K562 (cell line): ENCODE results near the gene PROM2. TPM values are rescaled to one million over a fixed set of nuclear protein-coding genes. Genes with fewer than 3 reads are reported as not detected.

ENCODE experiments used
- ATAC-seq: fragments of 200-7000 bp; cut with Tn5 transposase; 3 replicates; pipeline ENCODE4 v1.9.1; 2020; ENCODE audit warnings: moderate library complexity
- BruUV-seq: library from RNA; stranded (reverse); fragments of 400-500 nt; replicated peaks from 2 replicates; lab custom pipeline; 2021; lab: Mats Ljungman, UMichigan
- CTCF ChIA-PET: fragments of 300-600 bp; formaldehyde crosslinking; extraction: SDS; loops from one replicate; lab custom pipeline; 2021; ENCODE audit warnings: low intra/inter-chr PET ratio; lab: Yijun Ruan, JAX
- POLR2A ChIA-PET: fragments of 300-600, 350-650 bp; sonication (Branson Sonifier 250); formaldehyde crosslinking; extraction: SDS; loops from one replicate; lab custom pipeline; 2021; ENCODE audit warnings: antibody characterized with exemption, inconsistent platforms; lab: Yijun Ruan, JAX
- DNase-seq, 4 experiments: peaks; one replicate each; pipeline versions ENCODE4 v3.0.0 to v3.0.0-alpha.2; 2011 to 2018; ENCODE audit warnings: low spot score in 3 of 4, mixed read lengths in 3 of 4; ENCODE audit errors: extremely low read depth in 1 of 4
- FAIRE-seq: peaks from 2 replicates; lab custom pipeline; 2011; peaks lifted over from hg19 to GRCh38; lab: Jason Lieb, UNC
- H2AFZ ChIP-seq: 2 replicates; pipeline ENCODE4 v1.6.0; 2011; ENCODE audit warnings: low read depth, low read length, control low read depth, inconsistent platforms
- H3K27ac ChIP-seq: fragments of 200-600 bp; 3 replicates; pipeline ENCODE4 v1.8.0; 2011; ENCODE audit warnings: low read depth, mild to moderate bottlenecking, control low read depth, inconsistent platforms, low read length, moderate library complexity, mixed read lengths; ENCODE audit errors: extremely low read depth
- H3K27me3 ChIP-seq, 2 experiments: fragments of 300-600 bp in 1 of 2; 2 replicates in 1 of 2; 3 replicates in 1 of 2; pipeline versions ENCODE4 v1.6.0 to v1.8.0; 2011; ENCODE audit warnings: inconsistent platforms in 2 of 2, low read length in 2 of 2, mild to moderate bottlenecking in 1 of 2, mixed read lengths in 1 of 2, moderate library complexity in 1 of 2; ENCODE audit not compliant: control insufficient read depth in 2 of 2, insufficient read depth in 2 of 2
- H3K36me3 ChIP-seq: fragments of 300-600 bp; 3 replicates; pipeline ENCODE4 v1.8.0; 2011; ENCODE audit warnings: mild to moderate bottlenecking, low read length, inconsistent platforms; ENCODE audit not compliant: control insufficient read depth, insufficient read depth
- H3K4me1 ChIP-seq, 2 experiments: fragments of 200-600 bp in 1 of 2; replicated peaks in 1 of 2; 2 replicates in 1 of 2; 3 replicates in 1 of 2; pipeline versions ENCODE4 v1.5.1 to v1.8.0; 2011; ENCODE audit warnings: inconsistent platforms in 2 of 2, low read length in 2 of 2, mild to moderate bottlenecking in 1 of 2, mixed read lengths in 1 of 2, moderate library complexity in 1 of 2; ENCODE audit not compliant: control insufficient read depth in 2 of 2, insufficient read depth in 2 of 2
- H3K4me2 ChIP-seq: 2 replicates; pipeline ENCODE4 v1.6.1; 2011; ENCODE audit warnings: low read length, control low read depth, inconsistent platforms, mixed read lengths; ENCODE audit not compliant: insufficient read depth
- H3K4me3 ChIP-seq: fragments of 200-600 bp; sonication (generic), shearing (Covaris generic); 2 replicates; pipeline ENCODE4 v1.5.1; 2016; ENCODE audit warnings: control low read depth, inconsistent platforms
- H3K79me2 ChIP-seq: fragments of 200-600 bp; 3 replicates; pipeline ENCODE4 v1.8.0; 2011; ENCODE audit warnings: low read length, inconsistent platforms; ENCODE audit not compliant: control insufficient read depth, insufficient read depth
- H3K9ac ChIP-seq, 2 experiments: 2 replicates each; pipeline versions ENCODE4 v1.6.0 to v1.6.1; 2011; ENCODE audit warnings: low read depth in 2 of 2, low read length in 2 of 2, control low read depth in 1 of 2, inconsistent platforms in 1 of 2, mild to moderate bottlenecking in 1 of 2, mixed read lengths in 1 of 2; ENCODE audit not compliant: insufficient read depth in 1 of 2
- H3K9me1 ChIP-seq: one replicate; pipeline ENCODE4 v1.6.0; 2011; ENCODE audit warnings: inconsistent platforms, mild to moderate bottlenecking, low read length, moderate library complexity; ENCODE audit not compliant: control insufficient read depth, insufficient read depth
- H3K9me3 ChIP-seq: replicated peaks from 2 replicates; pipeline ENCODE4 v1.5.1; 2011; ENCODE audit warnings: low read depth, low read length, inconsistent platforms; ENCODE audit not compliant: control insufficient read depth, insufficient read depth
- H4K20me1 ChIP-seq: replicated peaks from 2 replicates; pipeline ENCODE4 v1.6.1; 2011; ENCODE audit warnings: low read length, inconsistent platforms, mixed read lengths; ENCODE audit not compliant: control insufficient read depth, insufficient read depth
- CSDE1 ChIP-seq, 2 experiments: fragments of 450-650 bp; IDR thresholded peaks; 2 replicates each; pipeline ENCODE4 v1.6.1; 2016; ENCODE audit warnings: mild to moderate bottlenecking in 1 of 2
- CTCF ChIP-seq, 3 experiments: IDR thresholded peaks in 2 of 3; conservative IDR thresholded peaks in 1 of 3; 2 replicates each; pipeline ENCODE4 v1.5.1; 2011 to 2012; ENCODE audit warnings: low read length in 3 of 3, mild to moderate bottlenecking in 3 of 3, control low read depth in 2 of 3, improper control_type of control experiment in 1 of 3, inconsistent platforms in 1 of 3, low read depth in 1 of 3, mixed read lengths in 1 of 3, moderate library complexity in 1 of 3; ENCODE audit not compliant: insufficient read depth in 2 of 3
- E2F6 ChIP-seq, 2 experiments: IDR thresholded peaks; 2 replicates each; pipeline ENCODE4 v1.6.1; 2011; ENCODE audit warnings: borderline replicate concordance in 1 of 2, control low read depth in 1 of 2, low read depth in 1 of 2, low read length in 1 of 2, mild to moderate bottlenecking in 1 of 2, mixed read lengths in 1 of 2, moderate library complexity in 1 of 2; ENCODE audit not compliant: insufficient read depth in 1 of 2, insufficient read length in 1 of 2, poor library complexity in 1 of 2, severe bottlenecking in 1 of 2; ENCODE audit errors: extremely low read depth in 1 of 2
- HBP1 ChIP-seq: fragments of 450-650 bp; formaldehyde crosslinking; IDR thresholded peaks from 2 replicates; pipeline ENCODE4 v1.4.0; 2022; ENCODE audit warnings: missing genetic modification characterization
- MIER1 ChIP-seq: fragments of 450-650 bp; IDR thresholded peaks from 2 replicates; pipeline ENCODE4 v1.6.1; 2016; ENCODE audit warnings: antibody characterized with exemption, mild to moderate bottlenecking, low read depth
- MNT ChIP-seq, 2 experiments: fragments of 450-650 bp; conservative IDR thresholded peaks; 2 replicates each; pipeline ENCODE4 v1.6.1; 2017; ENCODE audit warnings: mild to moderate bottlenecking in 2 of 2, moderate library complexity in 2 of 2
- NFATC3 ChIP-seq: fragments of 450-650 bp; IDR thresholded peaks from 2 replicates; pipeline ENCODE4 v1.6.1; 2017; ENCODE audit warnings: mild to moderate bottlenecking
- NR4A1 ChIP-seq, 2 experiments: fragments of 250-450 bp in 1 of 2; fragments of 450-650 bp in 1 of 2; sonication (Bioruptor Pico) in 1 of 2; IDR thresholded peaks; 2 replicates each; pipeline versions ENCODE4 v1.4.0 to v1.6.1; 2016 to 2020; ENCODE audit warnings: mild to moderate bottlenecking in 2 of 2, missing compliant biosample characterization in 1 of 2, missing genetic modification characterization in 1 of 2, moderate library complexity in 1 of 2
- PHB2 ChIP-seq: fragments of 450-650 bp; IDR thresholded peaks from 2 replicates; pipeline ENCODE4 v1.6.1; 2017; ENCODE audit warnings: low read depth
- SIN3B ChIP-seq: fragments of 450-650 bp; IDR thresholded peaks from 2 replicates; pipeline ENCODE4 v1.6.1; 2017; ENCODE audit warnings: low read depth, mild to moderate bottlenecking, moderate library complexity
- ZNF280B ChIP-seq: fragments of 250-450 bp; sonication (Bioruptor Pico); IDR thresholded peaks from 2 replicates; pipeline ENCODE4 v1.5.1; 2021; ENCODE audit warnings: mild to moderate bottlenecking
- WGBS: fragments of 100-300 bp; shearing (Covaris generic); methylation state at CpG from one replicate; pipeline ENCODE4 v1.1.6; 2016; ENCODE audit warnings: low coverage, mixed read lengths; ENCODE audit not compliant: insufficient coverage; ENCODE audit errors: missing lambda C conversion rate; 5-methylcytosine and 5-hydroxymethylcytosine counted together
- in situ Hi-C: fragments of 300-500 bp; cut with MboI; formaldehyde crosslinking; loops from 4 replicates; pipeline ENCODE4 v1.15.0; 2018; ENCODE audit warnings: inconsistent platforms, mixed read lengths
- intact Hi-C: fragments of 100-400 bp; cut with micrococcal nuclease; formaldehyde crosslinking; loops from 2 replicates; pipeline ENCODE4 v1.14.2; 2022
- polyA plus RNA-seq, 8 experiments: library from polyadenylated mRNA; depleted of rRNA in 4 of 8; stranded (reverse) in 5 of 8; unstranded in 3 of 8; fragments of >200 nt; fragmentation: Nextera tagmentation in 2 of 8; fragmentation: Illumina TruSeq in 1 of 8; extraction: Ambion mirVana in 2 of 8; extraction: Trizol in 1 of 8; gene quantifications; 2 replicates each; pipeline versions ENCODE4 v1.2.1 to v1.2.3, GENCODE V29; 2011 to 2014; ENCODE audit warnings: inconsistent platforms in 1 of 8, missing spikeins in 1 of 8
- total RNA-seq, 7 experiments: library from RNA; depleted of rRNA in 6 of 7; stranded (reverse); fragments of >200 nt in 6 of 7; fragmentation: Illumina TruSeq in 2 of 7; extraction: Trizol in 2 of 7; gene quantifications; 2 replicates each; pipeline versions ENCODE4 v1.2.1 to v1.2.3, GENCODE V29; 2011 to 2021; ENCODE audit warnings: low replicate concordance in 1 of 7

PROM2 gene
- total and polyA plus RNA-seq, 9 of the 15 experiments (the other 6 are each of a cell fraction or from before 2014, with no cell fraction given) = not detected

GRCh38 chr2:95329891-95330793, 55.9 kb downstream of the PROM2 start:
- H3K9ac ChIP-seq = no peak overlapping the region
- POLR2A ChIA-PET = interaction anchor here (0.5 to 0.6 kb wide), 2 partner anchors 60 to 71 kb away, joined by 3 read pairs; no protein-coding TSS in a partner anchor
- H3K4me1 ChIP-seq = peaks cover 0 to 3% of the 10 kb centered on the region in 2 experiments; a peak in 1 of 5 replicates
- H3K36me3 ChIP-seq = no peaks in the 10 kb centered on the region
- H4K20me1 ChIP-seq = 0 out of 2 replicates have a peak, but pooled peaks cover 4% of the 10 kb centered on the region
- no peaks in the 10 kb centered on the region for H3K79me2 ChIP-seq
- no peak overlapping the region for H3K4me2 ChIP-seq
- intact Hi-C loops (no loop called here), in situ Hi-C loops (no loop called here)
- 2% methylated on average over 22 of the region's 23 CpGs for WGBS
- no peak overlapping the region for H2AFZ ChIP-seq
- FAIRE-seq = no peak
- no peak overlapping the region for H3K27ac ChIP-seq
- peak; percentile 56 for ATAC-seq
- DNase-seq = no peak
- CTCF ChIA-PET = no interaction called here
- peaks cover 0 to 71% of the 10 kb centered on the region in 2 experiments; a peak in 4 of 5 replicates for H3K27me3 ChIP-seq
- peaks cover 2% of the 10 kb centered on the region for H3K9me1 ChIP-seq
- BruUV-seq = no TSS peak
- H3K9me3 ChIP-seq = no peaks in the 10 kb centered on the region; the same call in 1 of the 2 replicates
- no peak overlapping the region for H3K4me3 ChIP-seq
- TF ChIP-seq MNT (conservative IDR thresholded peaks at IDR 0.05) = no peak
- TF ChIP-seq CSDE1 (IDR thresholded peaks at IDR 0.05) = no peak
- no peak for TF ChIP-seq NFATC3
- no peak for TF ChIP-seq E2F6 (IDR thresholded peaks at IDR 0.05; ENCODE audit: borderline replicate concordance in 1 of 2, extremely low read depth in 1 of 2, insufficient read depth in 1 of 2, insufficient read length in 1 of 2, low read depth in 1 of 2, low read length in 1 of 2, poor library complexity in 1 of 2, severe bottlenecking in 1 of 2)
- TF ChIP-seq MIER1 = no peak
- no peak for TF ChIP-seq ZNF280B (CRISPR knock-in tag)
- TF ChIP-seq CTCF (IDR thresholded peaks at IDR 0.05 in 2 of 3, conservative IDR thresholded peaks at IDR 0.05 in 1 of 3; ENCODE audit: insufficient read depth in 2 of 3, low read depth in 1 of 3, low read length in 3 of 3) = 0 out of 6 replicates have a peak, but pooled peaks of 1 of the 3 experiments have one; percentile 6
- TF ChIP-seq NR4A1 (CRISPR knock-in tag; IDR thresholded peaks at IDR 0.05) = no peak
- no peak for TF ChIP-seq NR4A1 (tag; IDR thresholded peaks at IDR 0.05)
- TF ChIP-seq SIN3B = no peak
- no peak for TF ChIP-seq HBP1
- TF ChIP-seq PHB2 = no peak
